Measurements from ENCODE around the gene TCIRG1. TPM values are rescaled to one million over a fixed set of nuclear protein-coding genes. Genes with fewer than 3 reads are reported as not detected.

The TCIRG1 gene
- total RNA-seq, 1 experiment from 2014 or later: 51.1 TPM

DNA sequence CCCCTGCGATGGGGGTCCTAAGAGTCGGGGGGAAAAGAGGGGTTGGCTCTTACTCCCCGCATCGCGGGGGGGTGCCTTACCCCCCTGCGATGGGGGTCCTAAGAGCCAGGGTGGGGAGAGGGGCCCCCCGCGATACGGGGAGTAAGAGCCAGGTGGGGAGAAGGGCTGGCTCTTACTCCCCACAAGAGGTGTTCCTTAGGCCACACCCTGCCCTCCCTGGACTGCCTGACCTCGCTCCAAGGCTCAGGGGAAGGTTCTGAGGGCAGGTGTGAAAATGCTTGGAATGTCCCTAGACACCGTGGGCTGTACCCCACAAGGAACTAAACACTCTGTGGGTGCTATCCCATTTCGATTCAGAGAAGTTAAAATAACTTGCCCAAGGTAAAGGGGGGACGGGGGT, 42.8 kb upstream of the TCIRG1 start (continued):
- TF ChIP-seq JAZF1 (CRISPR knock-in tag; IDR thresholded peaks at IDR 0.05): no peak
- no peak for TF ChIP-seq ESRRA (CRISPR knock-in tag; IDR thresholded peaks at IDR 0.05; ENCODE audit: borderline replicate concordance)
- TF ChIP-seq SMAD3 (CRISPR knock-in tag; IDR thresholded peaks at IDR 0.05; ENCODE audit: borderline replicate concordance): no peak
- no peak for TF ChIP-seq NR1H2 (CRISPR knock-in tag; IDR thresholded peaks at IDR 0.05)
- TF ChIP-seq, protein P1, sequence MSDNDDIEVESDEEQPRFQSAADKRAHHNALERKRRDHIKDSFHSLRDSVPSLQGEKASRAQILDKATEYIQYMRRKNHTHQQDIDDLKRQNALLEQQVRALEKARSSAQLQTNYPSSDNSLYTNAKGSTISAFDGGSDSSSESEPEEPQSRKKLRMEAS (CRISPR knock-in tag; IDR thresholded peaks at IDR 0.05): no peak
- no peak for TF ChIP-seq ZBTB21 (CRISPR knock-in tag; IDR thresholded peaks at IDR 0.05; ENCODE audit: borderline replicate concordance)
- TF ChIP-seq PRRX2 (CRISPR knock-in tag; IDR thresholded peaks at IDR 0.05): no peak
- TF ChIP-seq, protein P2, sequence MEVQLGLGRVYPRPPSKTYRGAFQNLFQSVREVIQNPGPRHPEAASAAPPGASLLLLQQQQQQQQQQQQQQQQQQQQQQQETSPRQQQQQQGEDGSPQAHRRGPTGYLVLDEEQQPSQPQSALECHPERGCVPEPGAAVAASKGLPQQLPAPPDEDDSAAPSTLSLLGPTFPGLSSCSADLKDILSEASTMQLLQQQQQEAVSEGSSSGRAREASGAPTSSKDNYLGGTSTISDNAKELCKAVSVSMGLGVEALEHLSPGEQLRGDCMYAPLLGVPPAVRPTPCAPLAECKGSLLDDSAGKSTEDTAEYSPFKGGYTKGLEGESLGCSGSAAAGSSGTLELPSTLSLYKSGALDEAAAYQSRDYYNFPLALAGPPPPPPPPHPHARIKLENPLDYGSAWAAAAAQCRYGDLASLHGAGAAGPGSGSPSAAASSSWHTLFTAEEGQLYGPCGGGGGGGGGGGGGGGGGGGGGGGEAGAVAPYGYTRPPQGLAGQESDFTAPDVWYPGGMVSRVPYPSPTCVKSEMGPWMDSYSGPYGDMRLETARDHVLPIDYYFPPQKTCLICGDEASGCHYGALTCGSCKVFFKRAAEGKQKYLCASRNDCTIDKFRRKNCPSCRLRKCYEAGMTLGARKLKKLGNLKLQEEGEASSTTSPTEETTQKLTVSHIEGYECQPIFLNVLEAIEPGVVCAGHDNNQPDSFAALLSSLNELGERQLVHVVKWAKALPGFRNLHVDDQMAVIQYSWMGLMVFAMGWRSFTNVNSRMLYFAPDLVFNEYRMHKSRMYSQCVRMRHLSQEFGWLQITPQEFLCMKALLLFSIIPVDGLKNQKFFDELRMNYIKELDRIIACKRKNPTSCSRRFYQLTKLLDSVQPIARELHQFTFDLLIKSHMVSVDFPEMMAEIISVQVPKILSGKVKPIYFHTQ (CRISPR knock-in tag; IDR thresholded peaks at IDR 0.05): no peak
- TF ChIP-seq NR3C1 (CRISPR knock-in tag; conservative IDR thresholded peaks at IDR 0.05; ENCODE audit: low read depth): no peak
- TF ChIP-seq NR2C2 (CRISPR knock-in tag; IDR thresholded peaks at IDR 0.05): no peak

DNA sequence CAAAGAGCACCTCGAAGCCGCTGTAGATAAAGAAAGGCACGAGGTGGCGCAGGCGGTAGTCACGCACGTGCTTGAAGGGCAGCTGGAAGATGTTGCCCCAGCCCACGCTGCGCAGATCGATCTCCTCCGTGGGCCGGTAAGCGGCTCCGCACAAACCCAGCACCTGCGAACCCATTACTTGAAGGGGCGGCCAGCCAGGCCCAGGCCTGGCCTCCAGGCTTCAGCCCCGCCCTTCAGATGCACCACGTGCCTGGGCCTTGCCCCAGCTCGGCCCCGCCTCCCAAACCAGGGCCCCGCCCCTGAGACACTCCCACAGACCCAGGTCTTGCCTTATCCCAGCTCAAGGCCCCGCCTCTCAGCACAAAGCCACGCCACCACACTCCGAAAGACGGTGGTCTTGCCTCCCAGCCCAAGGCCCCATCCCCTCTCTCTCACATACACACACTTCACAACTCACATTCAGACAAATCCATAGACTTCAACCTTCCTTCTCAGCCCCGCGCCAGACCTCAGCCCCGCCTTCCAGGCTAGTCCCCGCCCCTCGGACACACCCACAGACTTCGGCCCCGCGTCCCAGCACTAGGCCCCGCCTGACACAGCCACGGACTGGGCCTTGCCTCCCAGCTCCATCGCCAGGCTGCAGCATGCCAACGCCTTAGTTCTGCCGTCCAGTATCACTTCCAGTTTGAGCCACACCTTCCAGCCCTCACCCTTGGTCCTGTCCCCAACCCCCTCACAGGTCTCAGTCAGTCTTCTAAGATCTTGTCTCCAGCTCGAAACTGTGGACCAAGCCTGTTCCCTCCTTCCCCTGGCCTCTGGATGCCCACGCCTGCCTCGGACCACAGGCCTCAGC, 42.0 kb upstream of the TCIRG1 start:
- Mint-ChIP-seq H3K4me1 (peaks cover 17% of the 10 kb centered on the region), H3K27me3 (ENCODE audit: low read depth) (peaks cover 6% of the 10 kb centered on the region), H3K27ac (peak overlapping the region; percentile 67), H3K4me3 (peak overlapping the region; percentile 75), H3K9me3 (no peaks in the 10 kb centered on the region), H3K36me3 (no peaks in the 10 kb centered on the region)
- DNase-seq (ENCODE audit: low spot score): peak; percentile 98
- ChIA-PET CTCF (interaction anchor here (0.6 to 2.1 kb wide), 11 partner anchors 14 to 367 kb away, joined by 3 to 17 read pairs (median 5); partner anchors contain the start of genes ALDH3B1, NDUFS8 and NUDT8), POLR2A (interaction anchor here (0.9 kb wide), 1 partner anchor 14 kb away, joined by 6 read pairs; the partner anchor contains the start of gene ALDH3B1)
- ATAC-seq: peak; percentile 95
- TF ChIP-seq ZNF317 (CRISPR knock-in tag; IDR thresholded peaks at IDR 0.05; ENCODE audit: borderline replicate concordance, low read depth): peak; percentile 83
- no peak for TF ChIP-seq JUN (CRISPR knock-in tag; IDR thresholded peaks at IDR 0.05)
- TF ChIP-seq, protein P3, sequence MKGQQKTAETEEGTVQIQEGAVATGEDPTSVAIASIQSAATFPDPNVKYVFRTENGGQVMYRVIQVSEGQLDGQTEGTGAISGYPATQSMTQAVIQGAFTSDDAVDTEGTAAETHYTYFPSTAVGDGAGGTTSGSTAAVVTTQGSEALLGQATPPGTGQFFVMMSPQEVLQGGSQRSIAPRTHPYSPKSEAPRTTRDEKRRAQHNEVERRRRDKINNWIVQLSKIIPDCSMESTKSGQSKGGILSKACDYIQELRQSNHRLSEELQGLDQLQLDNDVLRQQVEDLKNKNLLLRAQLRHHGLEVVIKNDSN (CRISPR knock-in tag; IDR thresholded peaks at IDR 0.05): peak; percentile 96
- peak; percentile 74; the same call in 1 of the 2 replicates for TF ChIP-seq NFE2L1 (CRISPR knock-in tag; IDR thresholded peaks at IDR 0.05)
- no peak for TF ChIP-seq ZNF121 (CRISPR knock-in tag; IDR thresholded peaks at IDR 0.05)
- TF ChIP-seq EMX1 (CRISPR knock-in tag; IDR thresholded peaks at IDR 0.05): no peak
- TF ChIP-seq, protein P1 (CRISPR knock-in tag; IDR thresholded peaks at IDR 0.05): peak; percentile 83
- TF ChIP-seq, protein P4, sequence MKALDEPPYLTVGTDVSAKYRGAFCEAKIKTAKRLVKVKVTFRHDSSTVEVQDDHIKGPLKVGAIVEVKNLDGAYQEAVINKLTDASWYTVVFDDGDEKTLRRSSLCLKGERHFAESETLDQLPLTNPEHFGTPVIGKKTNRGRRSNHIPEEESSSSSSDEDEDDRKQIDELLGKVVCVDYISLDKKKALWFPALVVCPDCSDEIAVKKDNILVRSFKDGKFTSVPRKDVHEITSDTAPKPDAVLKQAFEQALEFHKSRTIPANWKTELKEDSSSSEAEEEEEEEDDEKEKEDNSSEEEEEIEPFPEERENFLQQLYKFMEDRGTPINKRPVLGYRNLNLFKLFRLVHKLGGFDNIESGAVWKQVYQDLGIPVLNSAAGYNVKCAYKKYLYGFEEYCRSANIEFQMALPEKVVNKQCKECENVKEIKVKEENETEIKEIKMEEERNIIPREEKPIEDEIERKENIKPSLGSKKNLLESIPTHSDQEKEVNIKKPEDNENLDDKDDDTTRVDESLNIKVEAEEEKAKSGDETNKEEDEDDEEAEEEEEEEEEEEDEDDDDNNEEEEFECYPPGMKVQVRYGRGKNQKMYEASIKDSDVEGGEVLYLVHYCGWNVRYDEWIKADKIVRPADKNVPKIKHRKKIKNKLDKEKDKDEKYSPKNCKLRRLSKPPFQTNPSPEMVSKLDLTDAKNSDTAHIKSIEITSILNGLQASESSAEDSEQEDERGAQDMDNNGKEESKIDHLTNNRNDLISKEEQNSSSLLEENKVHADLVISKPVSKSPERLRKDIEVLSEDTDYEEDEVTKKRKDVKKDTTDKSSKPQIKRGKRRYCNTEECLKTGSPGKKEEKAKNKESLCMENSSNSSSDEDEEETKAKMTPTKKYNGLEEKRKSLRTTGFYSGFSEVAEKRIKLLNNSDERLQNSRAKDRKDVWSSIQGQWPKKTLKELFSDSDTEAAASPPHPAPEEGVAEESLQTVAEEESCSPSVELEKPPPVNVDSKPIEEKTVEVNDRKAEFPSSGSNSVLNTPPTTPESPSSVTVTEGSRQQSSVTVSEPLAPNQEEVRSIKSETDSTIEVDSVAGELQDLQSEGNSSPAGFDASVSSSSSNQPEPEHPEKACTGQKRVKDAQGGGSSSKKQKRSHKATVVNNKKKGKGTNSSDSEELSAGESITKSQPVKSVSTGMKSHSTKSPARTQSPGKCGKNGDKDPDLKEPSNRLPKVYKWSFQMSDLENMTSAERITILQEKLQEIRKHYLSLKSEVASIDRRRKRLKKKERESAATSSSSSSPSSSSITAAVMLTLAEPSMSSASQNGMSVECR (CRISPR knock-in tag; IDR thresholded peaks at IDR 0.05; ENCODE audit: borderline replicate concordance): peak; percentile 22; the same call in 1 of the 2 replicates
- no peak for TF ChIP-seq SOX15 (CRISPR knock-in tag; IDR thresholded peaks at IDR 0.05)
- TF ChIP-seq, protein P5, sequence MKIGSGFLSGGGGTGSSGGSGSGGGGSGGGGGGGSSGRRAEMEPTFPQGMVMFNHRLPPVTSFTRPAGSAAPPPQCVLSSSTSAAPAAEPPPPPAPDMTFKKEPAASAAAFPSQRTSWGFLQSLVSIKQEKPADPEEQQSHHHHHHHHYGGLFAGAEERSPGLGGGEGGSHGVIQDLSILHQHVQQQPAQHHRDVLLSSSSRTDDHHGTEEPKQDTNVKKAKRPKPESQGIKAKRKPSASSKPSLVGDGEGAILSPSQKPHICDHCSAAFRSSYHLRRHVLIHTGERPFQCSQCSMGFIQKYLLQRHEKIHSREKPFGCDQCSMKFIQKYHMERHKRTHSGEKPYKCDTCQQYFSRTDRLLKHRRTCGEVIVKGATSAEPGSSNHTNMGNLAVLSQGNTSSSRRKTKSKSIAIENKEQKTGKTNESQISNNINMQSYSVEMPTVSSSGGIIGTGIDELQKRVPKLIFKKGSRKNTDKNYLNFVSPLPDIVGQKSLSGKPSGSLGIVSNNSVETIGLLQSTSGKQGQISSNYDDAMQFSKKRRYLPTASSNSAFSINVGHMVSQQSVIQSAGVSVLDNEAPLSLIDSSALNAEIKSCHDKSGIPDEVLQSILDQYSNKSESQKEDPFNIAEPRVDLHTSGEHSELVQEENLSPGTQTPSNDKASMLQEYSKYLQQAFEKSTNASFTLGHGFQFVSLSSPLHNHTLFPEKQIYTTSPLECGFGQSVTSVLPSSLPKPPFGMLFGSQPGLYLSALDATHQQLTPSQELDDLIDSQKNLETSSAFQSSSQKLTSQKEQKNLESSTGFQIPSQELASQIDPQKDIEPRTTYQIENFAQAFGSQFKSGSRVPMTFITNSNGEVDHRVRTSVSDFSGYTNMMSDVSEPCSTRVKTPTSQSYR (CRISPR knock-in tag; IDR thresholded peaks at IDR 0.05): no peak
- TF ChIP-seq, protein P6, sequence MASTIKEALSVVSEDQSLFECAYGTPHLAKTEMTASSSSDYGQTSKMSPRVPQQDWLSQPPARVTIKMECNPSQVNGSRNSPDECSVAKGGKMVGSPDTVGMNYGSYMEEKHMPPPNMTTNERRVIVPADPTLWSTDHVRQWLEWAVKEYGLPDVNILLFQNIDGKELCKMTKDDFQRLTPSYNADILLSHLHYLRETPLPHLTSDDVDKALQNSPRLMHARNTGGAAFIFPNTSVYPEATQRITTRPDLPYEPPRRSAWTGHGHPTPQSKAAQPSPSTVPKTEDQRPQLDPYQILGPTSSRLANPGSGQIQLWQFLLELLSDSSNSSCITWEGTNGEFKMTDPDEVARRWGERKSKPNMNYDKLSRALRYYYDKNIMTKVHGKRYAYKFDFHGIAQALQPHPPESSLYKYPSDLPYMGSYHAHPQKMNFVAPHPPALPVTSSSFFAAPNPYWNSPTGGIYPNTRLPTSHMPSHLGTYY (CRISPR knock-in tag; IDR thresholded peaks at IDR 0.05): no peak
- TF ChIP-seq, protein P7, sequence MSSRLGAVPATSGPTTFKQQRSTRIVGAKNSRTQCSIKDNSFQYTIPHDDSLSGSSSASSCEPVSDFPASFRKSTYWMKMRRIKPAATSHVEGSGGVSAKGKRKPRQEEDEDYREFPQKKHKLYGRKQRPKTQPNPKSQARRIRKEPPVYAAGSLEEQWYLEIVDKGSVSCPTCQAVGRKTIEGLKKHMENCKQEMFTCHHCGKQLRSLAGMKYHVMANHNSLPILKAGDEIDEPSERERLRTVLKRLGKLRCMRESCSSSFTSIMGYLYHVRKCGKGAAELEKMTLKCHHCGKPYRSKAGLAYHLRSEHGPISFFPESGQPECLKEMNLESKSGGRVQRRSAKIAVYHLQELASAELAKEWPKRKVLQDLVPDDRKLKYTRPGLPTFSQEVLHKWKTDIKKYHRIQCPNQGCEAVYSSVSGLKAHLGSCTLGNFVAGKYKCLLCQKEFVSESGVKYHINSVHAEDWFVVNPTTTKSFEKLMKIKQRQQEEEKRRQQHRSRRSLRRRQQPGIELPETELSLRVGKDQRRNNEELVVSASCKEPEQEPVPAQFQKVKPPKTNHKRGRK (CRISPR knock-in tag; IDR thresholded peaks at IDR 0.05; ENCODE audit: borderline replicate concordance): no peak

Measured in WTC11 (cell line).